Kidney (tissue), 14 donors: Measurements from ENCODE around the gene DSTN. TPM values are rescaled to one million over a fixed set of nuclear protein-coding genes. Genes with fewer than 3 reads are reported as not detected.
A peak's percentile ranks its signal among the peaks of the same experiment; 100 is the strongest.

ENCODE experiments used
- DNase-seq, 5 donors: peaks; one replicate each; pipeline ENCODE4 v3.0.0-alpha.2; 2013 to 2020
- FAIRE-seq: peaks from 2 replicates; lab custom pipeline; 2012; peaks lifted over from hg19 to GRCh38; lab: Jason Lieb, UNC
- H3K27ac ChIP-seq, 2 donors: one replicate each; pipeline ENCODE4 v1.7.0; 2013; ENCODE audit warnings: low read depth in 2 of 2, low read length in 2 of 2, inconsistent platforms in 1 of 2
- H3K27me3 ChIP-seq: one replicate; pipeline ENCODE4 v1.7.1; 2013; ENCODE audit warnings: low read length, inconsistent platforms; ENCODE audit not compliant: control insufficient read depth, insufficient read depth
- H3K36me3 ChIP-seq, 3 donors: one replicate each; pipeline versions ENCODE4 v1.7.0 to v1.7.1; 2013; ENCODE audit warnings: low read length in 3 of 3, control low read depth in 1 of 3, inconsistent platforms in 1 of 3; ENCODE audit not compliant: insufficient read depth in 3 of 3, control insufficient read depth in 2 of 3
- H3K4me1 ChIP-seq, 3 donors: one replicate each; pipeline versions ENCODE4 v1.7.0 to v1.7.1; 2013; ENCODE audit warnings: low read length in 3 of 3, inconsistent platforms in 1 of 3, low read depth in 1 of 3; ENCODE audit not compliant: control insufficient read depth in 2 of 3, insufficient read depth in 2 of 3
- H3K4me3 ChIP-seq, 3 donors: one replicate each; pipeline versions ENCODE4 v1.7.0 to v1.8.1; 2013; ENCODE audit warnings: low read length in 3 of 3, control low read depth in 1 of 3, inconsistent platforms in 1 of 3
- H3K9ac ChIP-seq, 3 donors: one replicate each; pipeline versions ENCODE4 v1.7.0 to v1.7.1; 2013; ENCODE audit warnings: low read length in 3 of 3, control low read depth in 1 of 3, inconsistent platforms in 1 of 3
- H3K9me3 ChIP-seq, 3 donors: one replicate each; pipeline versions ENCODE4 v1.7.0 to v1.7.1; 2013; ENCODE audit warnings: low read length in 3 of 3, control low read depth in 1 of 3, inconsistent platforms in 1 of 3; ENCODE audit not compliant: control insufficient read depth in 2 of 3, insufficient read depth in 1 of 3
- CTCF ChIP-seq: IDR thresholded peaks from 3 replicates; pipeline ENCODE4 v1.5.1; 2012; ENCODE audit warnings: mild to moderate bottlenecking, moderate library complexity, borderline replicate concordance; ENCODE audit not compliant: insufficient read depth; ENCODE audit errors: extremely low read depth
- intact Hi-C: fragments of 100-400 bp; cut with DNase I; formaldehyde crosslinking; loops from one replicate; pipeline ENCODE4 v1.11.1; 2022
- polyA plus RNA-seq: library from polyadenylated mRNA; stranded (reverse); fragments of 350-450 nt; fragmentation: Illumina TruSeq; extraction: RNeasy Lipid Tissue Mini Kit (QIAGEN cat#74804); gene quantifications from one replicate; pipeline ENCODE4 v1.2.3, GENCODE V29; 2014; ENCODE audit warnings: low read depth, low replicate concordance; ENCODE audit not compliant: insufficient read depth
- total RNA-seq: library from RNA; stranded (reverse); fragmentation: NEBNext Ultra II Directional; extraction: Animal tissue kit (Norgen Biotek cat#: 25700); gene quantifications from one replicate; pipeline ENCODE4 v1.2.1, GENCODE V29; 2021
- donor health status: control.
- donor health status: control.
- donor health status: control.
- donor health status: control.
- donor health status: control.
- donor health status: DM: yes; HTN: yes; CAD: no.
- donor health status: Normal renal cell carcinoma (clear cell type).

Gene DSTN
- total and polyA plus RNA-seq, 2 donors from 2014 or later, result 409 to 525 TPM

- Histone ChIP-seq H3K36me3 (peaks cover 2 to 38% (median 13%) of the 10 kb centered on the region in 3 donors), H3K9me3 (no peaks in the 10 kb centered on the region), H3K9ac (no peak overlapping the region), H3K27me3 (no peaks in the 10 kb centered on the region), H3K4me3 (no peak overlapping the region), H3K27ac (peak overlapping the region; percentile 1 to 14), H3K4me1 (peaks cover 0 to 43% (median 34%) of the 10 kb centered on the region in 3 donors)
- DNase-seq (peak in 1 of 5 donors; percentile 38), FAIRE-seq (no peak)
- intact Hi-C loops, result no loop called here
- no peak for TF ChIP-seq CTCF
These were observed 72.8 kb downstream of the DSTN start for GRCh38 chr20:17642404-17643269.

- FAIRE-seq (no peak), DNase-seq (peak in 4 of 5 donors; percentile 35 to 64 (median 48))
- intact Hi-C loops, result no loop called here
- H3K4me3 ChIP-seq, result no peak overlapping the region
- peak overlapping the region; percentile 32 to 72 for H3K27ac ChIP-seq
- peaks cover 0 to 47% (median 38%) of the 10 kb centered on the region in 3 donors for H3K4me1 ChIP-seq
- H3K9ac ChIP-seq, result no peak overlapping the region
- no peaks in the 10 kb centered on the region for H3K9me3 ChIP-seq
- no peaks in the 10 kb centered on the region for H3K27me3 ChIP-seq
- H3K36me3 ChIP-seq, result peaks cover 2 to 31% (median 13%) of the 10 kb centered on the region in 3 donors
- no peak for TF ChIP-seq CTCF
These were observed 73.8 kb downstream of the DSTN start for GRCh38 chr20:17643531-17644188.

- H3K27ac ChIP-seq, result peak overlapping the region in 1 of 2 donors; percentile 20
- H3K4me3 ChIP-seq, result no peak overlapping the region
- peak overlapping the region in 1 of 3 donors; percentile 15 for H3K9ac ChIP-seq
- no peak for TF ChIP-seq CTCF
- H3K9me3 ChIP-seq, result no peaks in the 10 kb centered on the region
- H3K36me3 ChIP-seq, result peaks cover 2 to 24% (median 11%) of the 10 kb centered on the region in 3 donors
- no peaks in the 10 kb centered on the region for H3K27me3 ChIP-seq
- peak in 3 of 5 donors; percentile 39 to 81 (median 40) for DNase-seq
- intact Hi-C loops, result no loop called here
- H3K4me1 ChIP-seq, result peaks cover 0 to 49% (median 40%) of the 10 kb centered on the region in 3 donors
- no peak for FAIRE-seq
These were observed 74.6 kb downstream of the DSTN start for GRCh38 chr20:17644451-17644850.
